GM19099 (cell line): ENCODE results near the gene OTOS.

Source experiments
- POLR2A ChIP-seq: IDR thresholded peaks from 3 replicates; pipeline ENCODE4 v1.6.1; 2011; ENCODE audit warnings: low read depth; ENCODE audit not compliant: insufficient read length; ENCODE audit errors: extremely low read depth

OTOS gene

GRCh38 chr2:240106765-240107476 lies 33.5 kb downstream of the OTOS start:
- TF ChIP-seq POLR2A: no peak

- no peak for TF ChIP-seq POLR2A
Measured at GRCh38 chr2:240105982-240106381, 34.5 kb downstream of the OTOS start.

- no peak for TF ChIP-seq POLR2A
Measured at GRCh38 chr2:240103136-240103535, 37.3 kb downstream of the OTOS start.

DNA sequence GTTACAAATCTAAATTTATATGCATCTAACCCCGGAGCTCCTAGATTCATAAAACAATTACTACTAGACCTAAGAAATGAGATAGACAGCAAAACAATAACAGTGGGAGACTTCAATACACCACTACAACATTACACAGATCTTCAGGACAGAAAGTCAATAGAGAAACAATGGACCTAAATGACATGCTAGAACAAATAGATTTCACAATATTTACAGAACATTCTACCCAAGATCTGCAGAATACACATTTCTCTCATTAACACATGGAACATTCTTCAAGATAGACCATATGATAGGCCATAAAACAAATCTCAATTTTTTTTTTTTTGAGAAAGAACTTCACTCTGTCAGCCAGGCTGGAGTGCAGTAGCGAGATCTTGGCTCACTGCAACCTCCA lies 42.1 kb downstream of the OTOS start:
- TF ChIP-seq POLR2A: no peak

DNA sequence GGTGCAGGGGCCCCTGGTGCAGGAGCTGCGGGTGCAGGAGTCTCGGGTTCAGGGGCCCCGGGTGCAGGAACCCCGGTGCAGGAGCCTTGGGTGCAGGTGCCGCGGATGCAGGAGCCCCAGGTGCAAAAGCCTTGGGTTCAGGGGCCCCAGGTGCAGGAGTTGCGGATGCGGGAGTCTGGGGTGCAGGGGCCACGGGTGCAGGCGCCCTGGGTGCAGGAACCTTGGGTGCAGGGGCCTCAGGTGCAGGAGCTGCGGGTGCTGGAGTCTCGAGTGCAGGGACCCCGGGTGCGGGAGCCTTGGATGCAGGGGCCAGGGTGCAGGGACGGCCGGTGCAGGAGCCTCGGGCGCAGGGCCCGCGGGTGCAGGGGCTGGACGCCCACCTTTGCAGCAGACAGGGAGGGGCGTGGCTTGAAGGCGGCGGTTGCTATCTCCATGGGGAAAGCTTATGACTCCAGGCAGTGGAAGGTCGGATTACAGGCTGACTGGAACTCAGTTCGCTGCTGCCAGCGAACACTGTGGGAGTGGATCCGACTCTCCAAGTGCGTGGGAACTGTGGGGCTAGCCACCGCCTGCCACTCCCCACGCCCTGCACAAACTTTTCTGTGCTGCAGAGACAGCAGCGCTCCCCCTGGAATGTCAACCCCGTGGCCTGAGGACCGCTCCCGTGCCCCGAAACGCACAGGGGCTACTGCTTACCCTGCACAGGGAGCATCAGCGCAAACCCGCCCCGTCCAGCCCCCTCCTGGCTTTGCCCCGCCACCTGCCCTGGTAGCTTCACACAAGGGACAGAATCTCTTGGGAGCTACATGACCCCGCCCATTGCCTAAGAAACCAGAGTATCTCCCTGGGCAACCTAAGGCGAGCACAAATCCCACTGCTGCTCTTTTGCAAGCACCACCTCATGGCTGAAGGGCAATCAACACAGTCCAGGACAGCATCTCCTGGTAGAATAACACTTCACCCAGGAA lies 44.6 kb downstream of the OTOS start:
- TF ChIP-seq POLR2A: no peak

GRCh38 chr2:240089306-240089705 lies 51.2 kb downstream of the OTOS start:
- no peak for TF ChIP-seq POLR2A
